ENCODE results near the gene SND1. TPM values are rescaled to one million over a fixed set of nuclear protein-coding genes. Genes with fewer than 3 reads are reported as not detected.

The SND1 gene
- total and polyA plus RNA-seq, 2 donors from 2014 or later: 83.0 to 154 TPM

GRCh38 chr7:127918130-127918529 is 266.1 kb downstream of the SND1 start:
- FAIRE-seq (no peak), DNase-seq (no peak)
- Histone ChIP-seq H3K27ac (ENCODE audit: low read depth in 2 of 2, low read length in 2 of 2) (no peak overlapping the region), H3K9ac (ENCODE audit: low read length in 3 of 3) (no peak overlapping the region), H3K36me3 (ENCODE audit: control insufficient read depth in 2 of 3, insufficient read depth in 3 of 3, low read length in 3 of 3) (no peaks in the 10 kb centered on the region), H3K9me3 (ENCODE audit: control insufficient read depth in 2 of 3, insufficient read depth in 1 of 3, low read length in 3 of 3) (no peaks in the 10 kb centered on the region), H3K27me3 (ENCODE audit: control insufficient read depth, insufficient read depth, low read length) (no peaks in the 10 kb centered on the region), H3K4me1 (ENCODE audit: control insufficient read depth in 2 of 3, insufficient read depth in 2 of 3, low read depth in 1 of 3, low read length in 3 of 3) (no peaks in the 10 kb centered on the region), H3K4me3 (ENCODE audit: low read length in 3 of 3) (no peak overlapping the region)
- no peak for TF ChIP-seq CTCF (IDR thresholded peaks at IDR 0.05; ENCODE audit: borderline replicate concordance, extremely low read depth, insufficient read depth)
- intact Hi-C loops (cut with DNase I): no loop called here

GRCh38 chr7:127920787-127921438 is 268.9 kb downstream of the SND1 start:
- Histone ChIP-seq H3K36me3 (ENCODE audit: control insufficient read depth in 2 of 3, insufficient read depth in 3 of 3, low read length in 3 of 3) (no peaks in the 10 kb centered on the region), H3K4me3 (ENCODE audit: low read length in 3 of 3) (no peak overlapping the region), H3K4me1 (ENCODE audit: control insufficient read depth in 2 of 3, insufficient read depth in 2 of 3, low read depth in 1 of 3, low read length in 3 of 3) (no peaks in the 10 kb centered on the region), H3K27ac (ENCODE audit: low read depth in 2 of 2, low read length in 2 of 2) (no peak overlapping the region), H3K9ac (ENCODE audit: low read length in 3 of 3) (no peak overlapping the region), H3K9me3 (ENCODE audit: control insufficient read depth in 2 of 3, insufficient read depth in 1 of 3, low read length in 3 of 3) (no peaks in the 10 kb centered on the region), H3K27me3 (ENCODE audit: control insufficient read depth, insufficient read depth, low read length) (no peaks in the 10 kb centered on the region)
- intact Hi-C loops (cut with DNase I): no loop called here
- FAIRE-seq: no peak
- TF ChIP-seq CTCF (IDR thresholded peaks at IDR 0.05; ENCODE audit: borderline replicate concordance, extremely low read depth, insufficient read depth): no peak
- DNase-seq: no peak

- Histone ChIP-seq H3K9me3 (ENCODE audit: control insufficient read depth in 2 of 3, insufficient read depth in 1 of 3, low read length in 3 of 3) (no peaks in the 10 kb centered on the region), H3K27ac (ENCODE audit: low read depth in 2 of 2, low read length in 2 of 2) (no peak overlapping the region), H3K27me3 (ENCODE audit: control insufficient read depth, insufficient read depth, low read length) (no peaks in the 10 kb centered on the region), H3K4me1 (ENCODE audit: control insufficient read depth in 2 of 3, insufficient read depth in 2 of 3, low read depth in 1 of 3, low read length in 3 of 3) (no peaks in the 10 kb centered on the region), H3K9ac (ENCODE audit: low read length in 3 of 3) (no peak overlapping the region), H3K36me3 (ENCODE audit: control insufficient read depth in 2 of 3, insufficient read depth in 3 of 3, low read length in 3 of 3) (no peaks in the 10 kb centered on the region), H3K4me3 (ENCODE audit: low read length in 3 of 3) (no peak overlapping the region)
- no peak for FAIRE-seq
- intact Hi-C loops (cut with DNase I): no loop called here
- DNase-seq: no peak
- no peak for TF ChIP-seq CTCF (IDR thresholded peaks at IDR 0.05; ENCODE audit: borderline replicate concordance, extremely low read depth, insufficient read depth)
Measured at GRCh38 chr7:127922656-127923055, 270.7 kb downstream of the SND1 start.

GRCh38 chr7:127924874-127925273 is 272.9 kb downstream of the SND1 start:
- TF ChIP-seq CTCF (IDR thresholded peaks at IDR 0.05; ENCODE audit: borderline replicate concordance, extremely low read depth, insufficient read depth): no peak
- DNase-seq (no peak), FAIRE-seq (no peak)
- H3K9ac ChIP-seq (ENCODE audit: low read length in 3 of 3): no peak overlapping the region
- intact Hi-C loops (cut with DNase I): no loop called here
- H3K36me3 ChIP-seq (ENCODE audit: control insufficient read depth in 2 of 3, insufficient read depth in 3 of 3, low read length in 3 of 3): no peaks in the 10 kb centered on the region
- H3K27me3 ChIP-seq (ENCODE audit: control insufficient read depth, insufficient read depth, low read length): no peaks in the 10 kb centered on the region
- no peak overlapping the region for H3K27ac ChIP-seq (ENCODE audit: low read depth in 2 of 2, low read length in 2 of 2)
- no peak overlapping the region for H3K4me3 ChIP-seq (ENCODE audit: low read length in 3 of 3)
- H3K9me3 ChIP-seq (ENCODE audit: control insufficient read depth in 2 of 3, insufficient read depth in 1 of 3, low read length in 3 of 3): no peaks in the 10 kb centered on the region
- no peaks in the 10 kb centered on the region for H3K4me1 ChIP-seq (ENCODE audit: control insufficient read depth in 2 of 3, insufficient read depth in 2 of 3, low read depth in 1 of 3, low read length in 3 of 3)

Data from kidney (tissue), 14 donors.